Mucosa of stomach (tissue), 1 donor: ENCODE measurements around the gene SFTPB.

Experiments used
- H3K27me3 ChIP-seq: one replicate; pipeline ENCODE4 v1.7.0; 2013; ENCODE audit warnings: mild to moderate bottlenecking, low read length; ENCODE audit not compliant: control insufficient read depth, insufficient read depth
- H3K36me3 ChIP-seq: one replicate; pipeline ENCODE4 v1.7.0; 2013; ENCODE audit warnings: low read length; ENCODE audit not compliant: control insufficient read depth, insufficient read depth
- H3K4me1 ChIP-seq: one replicate; pipeline ENCODE4 v1.7.0; 2013; ENCODE audit warnings: mild to moderate bottlenecking, low read length; ENCODE audit not compliant: control insufficient read depth, insufficient read depth
- H3K4me3 ChIP-seq: one replicate; pipeline ENCODE4 v1.7.0; 2013; ENCODE audit warnings: low read length
- H3K9ac ChIP-seq: one replicate; pipeline ENCODE4 v1.7.0; 2013; ENCODE audit warnings: mild to moderate bottlenecking, low read length, moderate library complexity
- H3K9me3 ChIP-seq: one replicate; pipeline ENCODE4 v1.7.0; 2013; ENCODE audit warnings: mild to moderate bottlenecking, low read length, moderate library complexity; ENCODE audit not compliant: control insufficient read depth
- donor health status: Pancreatic carcinoma.

The SFTPB gene

DNA sequence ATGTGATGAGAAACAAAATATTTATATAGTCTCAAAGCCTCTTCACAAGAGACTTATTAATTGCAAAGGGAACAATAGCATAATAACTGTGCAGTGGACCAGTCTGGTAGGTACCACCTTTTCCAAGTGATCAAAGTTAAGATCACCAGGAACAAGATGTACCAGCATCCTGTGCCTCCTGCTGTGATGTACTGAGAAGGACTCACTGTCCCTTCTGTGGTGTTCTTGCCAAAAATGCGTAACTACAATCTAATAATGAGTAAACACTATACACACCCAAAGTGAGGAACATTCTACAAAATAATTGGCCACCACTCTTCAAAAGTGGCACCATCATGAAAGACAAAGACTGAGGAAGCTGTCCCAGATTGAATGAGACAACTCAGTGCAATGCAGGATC lies 40.6 kb upstream of the SFTPB start:
- Histone ChIP-seq H3K4me3 (no peak overlapping the region), H3K4me1 (peaks cover 41% of the 10 kb centered on the region), H3K27me3 (no peaks in the 10 kb centered on the region), H3K36me3 (no peaks in the 10 kb centered on the region), H3K9ac (no peak overlapping the region), H3K9me3 (no peaks in the 10 kb centered on the region)

DNA sequence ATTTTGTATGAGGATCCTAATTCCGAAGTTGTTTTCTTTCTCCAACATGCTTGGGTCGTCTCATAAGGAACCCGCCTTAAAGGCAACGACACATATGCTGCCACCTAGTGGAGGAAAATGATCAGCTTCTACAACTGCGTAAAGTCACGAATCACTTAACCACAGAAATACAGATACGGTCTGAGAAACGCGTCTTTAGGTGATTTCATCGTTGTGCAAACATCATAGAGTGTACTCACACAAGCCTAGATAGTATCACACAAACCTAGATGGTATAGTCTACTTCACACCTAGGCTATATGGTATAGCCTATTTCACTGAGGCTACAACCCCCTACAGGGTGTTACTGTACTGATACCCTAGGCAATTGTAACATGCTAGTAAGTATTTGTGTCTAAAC lies 39.3 kb upstream of the SFTPB start:
- H3K4me1 ChIP-seq, result peaks cover 30% of the 10 kb centered on the region
- no peaks in the 10 kb centered on the region for H3K27me3 ChIP-seq
- no peaks in the 10 kb centered on the region for H3K36me3 ChIP-seq
- H3K9me3 ChIP-seq, result no peaks in the 10 kb centered on the region
- no peak overlapping the region for H3K9ac ChIP-seq
- H3K4me3 ChIP-seq, result no peak overlapping the region

GRCh38 chr2:85706599-85707296 lies 38.7 kb upstream of the SFTPB start:
- no peak overlapping the region for H3K4me3 ChIP-seq
- H3K4me1 ChIP-seq, result peaks cover 25% of the 10 kb centered on the region
- no peaks in the 10 kb centered on the region for H3K27me3 ChIP-seq
- no peaks in the 10 kb centered on the region for H3K36me3 ChIP-seq
- H3K9ac ChIP-seq, result no peak overlapping the region
- H3K9me3 ChIP-seq, result no peaks in the 10 kb centered on the region

GRCh38 chr2:85706063-85706462 lies 38.1 kb upstream of the SFTPB start:
- Histone ChIP-seq H3K4me3 (no peak overlapping the region), H3K4me1 (peaks cover 18% of the 10 kb centered on the region), H3K36me3 (no peaks in the 10 kb centered on the region), H3K9ac (no peak overlapping the region), H3K27me3 (no peaks in the 10 kb centered on the region), H3K9me3 (no peaks in the 10 kb centered on the region)

- Histone ChIP-seq H3K27me3 (no peaks in the 10 kb centered on the region), H3K4me3 (no peak overlapping the region), H3K36me3 (no peaks in the 10 kb centered on the region), H3K9ac (no peak overlapping the region), H3K9me3 (no peaks in the 10 kb centered on the region), H3K4me1 (peaks cover 14% of the 10 kb centered on the region)
These were observed 37.7 kb upstream of the SFTPB start for GRCh38 chr2:85705680-85706039.

- H3K4me1 ChIP-seq, result peaks cover 8% of the 10 kb centered on the region
- no peaks in the 10 kb centered on the region for H3K9me3 ChIP-seq
- no peaks in the 10 kb centered on the region for H3K27me3 ChIP-seq
- H3K9ac ChIP-seq, result no peak overlapping the region
- H3K4me3 ChIP-seq, result no peak overlapping the region
- H3K36me3 ChIP-seq, result no peaks in the 10 kb centered on the region
These were observed 37.0 kb upstream of the SFTPB start for GRCh38 chr2:85704800-85705679.

GRCh38 chr2:85704038-85704437 lies 36.0 kb upstream of the SFTPB start:
- Histone ChIP-seq H3K4me1 (peaks cover 6% of the 10 kb centered on the region), H3K9me3 (no peaks in the 10 kb centered on the region), H3K4me3 (no peak overlapping the region), H3K27me3 (no peaks in the 10 kb centered on the region), H3K36me3 (no peaks in the 10 kb centered on the region), H3K9ac (no peak overlapping the region)

DNA sequence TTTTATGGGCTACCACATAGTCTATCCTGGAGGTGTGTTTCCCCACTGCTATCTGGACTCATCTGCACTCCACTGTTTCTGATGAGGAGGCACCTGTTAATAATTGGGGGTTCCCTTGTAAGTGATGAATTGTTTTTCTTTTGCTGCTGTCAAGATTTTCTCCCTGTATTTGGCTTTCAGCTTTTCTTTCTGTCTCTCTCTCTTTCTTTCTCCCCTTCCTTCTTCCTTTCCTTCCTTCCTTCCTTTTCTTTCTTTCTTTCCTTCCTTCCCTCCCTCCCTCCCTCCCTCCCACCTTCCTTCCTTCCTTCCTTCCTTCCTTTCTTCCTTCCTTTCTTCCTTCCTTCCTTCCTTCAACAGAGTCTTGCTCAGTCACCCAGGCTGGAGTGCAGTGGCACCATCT lies 35.3 kb upstream of the SFTPB start:
- H3K4me1 ChIP-seq, result peaks cover 6% of the 10 kb centered on the region

GRCh38 chr2:85702800-85703199 lies 34.8 kb upstream of the SFTPB start:
- Histone ChIP-seq H3K27me3 (no peaks in the 10 kb centered on the region), H3K4me1 (peaks cover 6% of the 10 kb centered on the region), H3K36me3 (no peaks in the 10 kb centered on the region), H3K9me3 (no peaks in the 10 kb centered on the region), H3K4me3 (no peak overlapping the region), H3K9ac (no peak overlapping the region)

More for the DNA sequence above, 35.3 kb upstream of the SFTPB start:
- no peaks in the 10 kb centered on the region for H3K9me3 ChIP-seq
- H3K36me3 ChIP-seq, result no peaks in the 10 kb centered on the region
- no peaks in the 10 kb centered on the region for H3K27me3 ChIP-seq
- H3K9ac ChIP-seq, result no peak overlapping the region
- H3K4me3 ChIP-seq, result no peak overlapping the region

DNA sequence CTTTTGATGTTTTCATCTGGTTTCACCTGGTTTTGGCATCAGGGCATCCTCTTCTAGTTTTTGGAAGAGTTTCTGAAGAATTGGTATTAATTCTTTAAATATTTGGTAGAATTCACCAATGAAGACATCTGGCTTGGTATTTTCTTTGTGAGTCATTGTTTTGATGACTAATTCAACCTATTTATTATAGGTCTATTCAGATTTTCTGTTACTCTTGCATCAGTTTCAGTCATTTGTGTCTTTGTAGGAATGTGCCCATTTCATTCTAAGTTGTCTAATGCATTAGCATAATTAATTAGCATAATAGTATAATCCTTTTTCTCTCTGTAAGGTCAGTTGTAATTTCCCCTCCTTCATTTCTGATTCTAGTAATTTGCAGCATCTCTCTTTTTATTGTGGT lies 34.2 kb upstream of the SFTPB start:
- Histone ChIP-seq H3K4me1 (peaks cover 6% of the 10 kb centered on the region), H3K27me3 (no peaks in the 10 kb centered on the region)

GRCh38 chr2:85699325-85699724 lies 31.3 kb upstream of the SFTPB start:
- Histone ChIP-seq H3K27me3 (no peaks in the 10 kb centered on the region), H3K4me1 (no peaks in the 10 kb centered on the region), H3K9me3 (no peaks in the 10 kb centered on the region), H3K9ac (no peak overlapping the region), H3K36me3 (no peaks in the 10 kb centered on the region), H3K4me3 (no peak overlapping the region)

More for the DNA sequence above, 34.2 kb upstream of the SFTPB start:
- Histone ChIP-seq H3K36me3 (no peaks in the 10 kb centered on the region), H3K9me3 (no peaks in the 10 kb centered on the region), H3K9ac (no peak overlapping the region), H3K4me3 (no peak overlapping the region)

GRCh38 chr2:85698880-85699254 lies 30.9 kb upstream of the SFTPB start:
- no peaks in the 10 kb centered on the region for H3K4me1 ChIP-seq
- no peak overlapping the region for H3K4me3 ChIP-seq
- H3K27me3 ChIP-seq, result no peaks in the 10 kb centered on the region
- no peak overlapping the region for H3K9ac ChIP-seq
- no peaks in the 10 kb centered on the region for H3K9me3 ChIP-seq
- no peaks in the 10 kb centered on the region for H3K36me3 ChIP-seq
